Nephron progenitor cell (in vitro differentiated cells): ENCODE results near the gene LRRC74A.
A peak's percentile ranks its signal among the peaks of the same experiment; 100 is the strongest.

ENCODE experiments used
- DNase-seq: peaks from one replicate; pipeline ENCODE4 v3.0.0; 2021
- H3K27ac Mint-ChIP-seq: 2 replicates; pipeline ENCODE4 v1.8.0; 2021; ENCODE audit warnings: mild to moderate bottlenecking, moderate library complexity, mixed read lengths
- H3K27me3 Mint-ChIP-seq: 2 replicates; pipeline ENCODE4 v1.8.0; 2021; ENCODE audit warnings: mild to moderate bottlenecking, low read depth, mixed read lengths; ENCODE audit not compliant: poor library complexity
- H3K36me3 Mint-ChIP-seq: 2 replicates; pipeline ENCODE4 v1.8.0; 2021; ENCODE audit warnings: low read depth, mixed read lengths
- H3K4me1 Mint-ChIP-seq: 2 replicates; pipeline ENCODE4 v1.8.0; 2021; ENCODE audit warnings: mixed read lengths
- H3K4me3 Mint-ChIP-seq: 2 replicates; pipeline ENCODE4 v1.8.0; 2021; ENCODE audit warnings: mild to moderate bottlenecking, moderate library complexity, mixed read lengths
- H3K9me3 Mint-ChIP-seq: 2 replicates; pipeline ENCODE4 v1.8.0; 2021; ENCODE audit warnings: mild to moderate bottlenecking, moderate library complexity, mixed read lengths
- TF ChIP-seq, protein P1 (sequence below): fragments of 200-600 bp; sonication (generic); IDR thresholded peaks from 2 replicates; pipeline ENCODE4 v1.5.0; 2021; ENCODE audit warnings: antibody characterized with exemption

LRRC74A gene

DNA sequence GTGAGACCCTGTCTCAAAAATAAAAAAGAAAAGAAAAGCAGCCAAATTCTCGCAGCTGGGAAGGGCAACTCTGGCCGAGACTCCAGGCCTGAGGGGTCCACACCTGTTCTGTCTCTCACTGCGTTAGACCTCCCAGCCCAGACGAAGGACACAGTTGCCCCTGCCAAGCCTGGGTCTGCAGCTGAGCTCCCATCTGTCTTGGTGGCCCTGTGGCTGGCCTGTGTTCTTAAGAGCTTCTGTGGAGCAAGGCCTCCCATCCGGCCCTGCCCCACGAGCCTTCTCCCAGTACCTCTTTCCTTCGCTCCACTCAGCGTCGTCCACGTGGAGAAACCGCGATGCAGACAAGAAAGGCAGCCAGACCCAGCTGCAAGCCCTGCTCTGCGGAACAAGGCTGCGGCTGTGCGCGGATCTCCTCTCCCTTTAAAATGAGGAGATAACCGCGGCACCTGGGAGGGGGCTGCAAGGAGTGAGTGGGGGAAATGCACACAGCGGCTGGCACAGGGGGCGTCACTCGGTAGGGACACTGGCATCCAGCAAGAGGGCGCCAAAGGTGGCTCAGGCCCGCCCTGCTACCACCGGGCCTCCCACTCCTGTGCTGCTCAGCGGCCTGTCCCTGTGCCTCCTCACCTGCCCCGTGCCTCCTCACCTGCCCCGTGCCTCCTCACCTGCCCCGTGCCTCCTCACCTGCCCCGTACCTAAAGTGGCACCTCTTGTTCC lies 42.4 kb downstream of the LRRC74A start:
- Mint-ChIP-seq H3K36me3 (no peaks in the 10 kb centered on the region), H3K27me3 (peaks cover 25% of the 10 kb centered on the region), H3K27ac (no peak overlapping the region), H3K4me1 (peaks cover 36% of the 10 kb centered on the region), H3K4me3 (no peak overlapping the region), H3K9me3 (no peaks in the 10 kb centered on the region)
- no peak for DNase-seq
- TF ChIP-seq, protein P1, sequence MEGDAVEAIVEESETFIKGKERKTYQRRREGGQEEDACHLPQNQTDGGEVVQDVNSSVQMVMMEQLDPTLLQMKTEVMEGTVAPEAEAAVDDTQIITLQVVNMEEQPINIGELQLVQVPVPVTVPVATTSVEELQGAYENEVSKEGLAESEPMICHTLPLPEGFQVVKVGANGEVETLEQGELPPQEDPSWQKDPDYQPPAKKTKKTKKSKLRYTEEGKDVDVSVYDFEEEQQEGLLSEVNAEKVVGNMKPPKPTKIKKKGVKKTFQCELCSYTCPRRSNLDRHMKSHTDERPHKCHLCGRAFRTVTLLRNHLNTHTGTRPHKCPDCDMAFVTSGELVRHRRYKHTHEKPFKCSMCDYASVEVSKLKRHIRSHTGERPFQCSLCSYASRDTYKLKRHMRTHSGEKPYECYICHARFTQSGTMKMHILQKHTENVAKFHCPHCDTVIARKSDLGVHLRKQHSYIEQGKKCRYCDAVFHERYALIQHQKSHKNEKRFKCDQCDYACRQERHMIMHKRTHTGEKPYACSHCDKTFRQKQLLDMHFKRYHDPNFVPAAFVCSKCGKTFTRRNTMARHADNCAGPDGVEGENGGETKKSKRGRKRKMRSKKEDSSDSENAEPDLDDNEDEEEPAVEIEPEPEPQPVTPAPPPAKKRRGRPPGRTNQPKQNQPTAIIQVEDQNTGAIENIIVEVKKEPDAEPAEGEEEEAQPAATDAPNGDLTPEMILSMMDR = no peak

DNA sequence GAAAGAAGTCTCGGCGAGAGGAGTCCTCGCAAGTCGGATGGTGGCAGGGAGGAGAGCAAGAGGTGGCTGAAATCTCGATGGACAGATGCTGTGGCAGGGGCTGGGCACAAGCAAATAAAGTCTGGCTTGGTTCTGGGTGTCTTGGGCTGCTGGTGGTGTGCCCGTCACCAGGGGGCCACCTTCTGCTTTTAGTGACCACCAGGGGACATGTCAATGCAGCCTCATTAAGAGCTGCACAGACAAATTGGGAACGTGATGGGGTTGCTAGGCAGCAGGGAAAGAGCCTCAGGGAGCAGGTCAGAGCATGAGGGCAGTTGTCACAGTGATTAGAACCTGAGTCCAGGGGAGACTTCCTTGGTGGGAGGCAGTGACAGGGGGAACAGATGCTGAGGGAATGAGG lies 44.0 kb downstream of the LRRC74A start:
- DNase-seq = peak; percentile 39
- TF ChIP-seq, protein P1 = peak; percentile 40
- Mint-ChIP-seq H3K27me3 (peaks cover 26% of the 10 kb centered on the region), H3K4me1 (peaks cover 29% of the 10 kb centered on the region), H3K9me3 (peaks cover 2% of the 10 kb centered on the region), H3K36me3 (no peaks in the 10 kb centered on the region), H3K27ac (no peak overlapping the region), H3K4me3 (no peak overlapping the region)

GRCh38 chr14:76872796-76873432 lies 46.7 kb downstream of the LRRC74A start:
- peaks cover 7% of the 10 kb centered on the region for H3K9me3 Mint-ChIP-seq
- no peak overlapping the region for H3K4me3 Mint-ChIP-seq
- H3K36me3 Mint-ChIP-seq = no peaks in the 10 kb centered on the region
- H3K27ac Mint-ChIP-seq = no peak overlapping the region
- peaks cover 17% of the 10 kb centered on the region for H3K4me1 Mint-ChIP-seq
- peaks cover 28% of the 10 kb centered on the region for H3K27me3 Mint-ChIP-seq
- TF ChIP-seq, protein P1 = peak; percentile 87
- DNase-seq = peak; percentile 79

GRCh38 chr14:76874734-76875133 lies 48.5 kb downstream of the LRRC74A start:
- Mint-ChIP-seq H3K27ac (no peak overlapping the region), H3K27me3 (peaks cover 29% of the 10 kb centered on the region), H3K9me3 (peaks cover 7% of the 10 kb centered on the region), H3K4me3 (no peak overlapping the region), H3K4me1 (peaks cover 17% of the 10 kb centered on the region), H3K36me3 (no peaks in the 10 kb centered on the region)
- DNase-seq = no peak
- TF ChIP-seq, protein P1 = no peak

DNA sequence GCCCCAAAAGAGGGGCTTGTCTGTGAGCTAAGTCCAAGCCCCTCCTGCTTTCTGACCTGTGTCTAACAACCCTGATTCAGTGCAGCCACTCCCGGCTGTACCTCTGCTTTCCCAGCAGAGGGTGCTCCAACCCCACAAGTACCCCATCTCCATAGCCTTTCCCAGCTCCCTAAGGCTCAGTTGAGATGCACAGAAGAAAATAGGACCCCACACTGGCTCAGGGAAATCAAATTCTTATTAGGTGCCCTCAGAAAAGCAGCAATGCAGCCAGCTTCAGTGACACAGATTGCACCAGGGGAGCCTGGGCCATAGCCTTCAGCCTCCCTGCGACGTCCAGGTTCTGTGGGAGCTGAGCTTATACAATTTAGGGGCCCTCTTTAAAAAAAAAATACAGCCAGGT lies 49.9 kb downstream of the LRRC74A start:
- H3K27me3 Mint-ChIP-seq = peaks cover 19% of the 10 kb centered on the region
- no peak overlapping the region for H3K27ac Mint-ChIP-seq
- peaks cover 7% of the 10 kb centered on the region for H3K9me3 Mint-ChIP-seq
- no peaks in the 10 kb centered on the region for H3K36me3 Mint-ChIP-seq
- H3K4me1 Mint-ChIP-seq = peaks cover 10% of the 10 kb centered on the region
- H3K4me3 Mint-ChIP-seq = no peak overlapping the region
- peak; percentile 73 for DNase-seq
- TF ChIP-seq, protein P1 = peak; percentile 94
